Islet precursor cell (in vitro differentiated cells): Measurements from ENCODE around the gene FAM83E.
"Not testable (repeated sequence)": the region's sequence is repeated elsewhere in the genome, so short reads cannot be mapped to it uniquely, and the experiment has no call there.

Experiments
- DNase-seq: peaks from one replicate; pipeline ENCODE4 v3.0.0-alpha.2; 2018

FAM83E gene

GRCh38 chr19:48608798-48609263 is 6.0 kb downstream of the FAM83E start:
- peak; percentile 70 for DNase-seq

GRCh38 chr19:48607359-48607755 is 7.5 kb downstream of the FAM83E start:
- DNase-seq, result no peak

- DNase-seq, result no peak
These were observed 8.2 kb downstream of the FAM83E start, which contains the start of gene SPACA4 for GRCh38 chr19:48606463-48607358. Gene SPACA4, plus strand, starts transcription at chr19:48606742. Its CDS starts 237 bp downstream, at chr19:48606979.

- no peak for DNase-seq
These were observed 11.0 kb downstream of the FAM83E start for GRCh38 chr19:48603850-48604249.

GRCh38 chr19:48603449-48603848 is 11.4 kb downstream of the FAM83E start:
- DNase-seq, result no peak

GRCh38 chr19:48603001-48603400 is 11.9 kb downstream of the FAM83E start:
- DNase-seq, result no peak

- no peak for DNase-seq
These were observed 14.0 kb downstream of the FAM83E start for GRCh38 chr19:48600679-48601417.

- no peak for DNase-seq
These were observed 15.7 kb downstream of the FAM83E start for GRCh38 chr19:48598996-48599700.

GRCh38 chr19:48596679-48597465 is 18.0 kb downstream of the FAM83E start:
- DNase-seq, result no peak

GRCh38 chr19:48596237-48596636 is 18.6 kb downstream of the FAM83E start:
- no peak for DNase-seq

GRCh38 chr19:48595833-48596232 is 19.0 kb downstream of the FAM83E start:
- no peak for DNase-seq

GRCh38 chr19:48595171-48595570 is 19.7 kb downstream of the FAM83E start:
- no peak for DNase-seq

- DNase-seq, result no peak
These were observed 23.9 kb downstream of the FAM83E start for GRCh38 chr19:48591021-48591420.

GRCh38 chr19:48588670-48589401 is 26.0 kb downstream of the FAM83E start:
- DNase-seq, result peak; percentile 97

GRCh38 chr19:48587387-48587786 is 27.5 kb downstream of the FAM83E start:
- no peak for DNase-seq

- no peak for DNase-seq
These were observed 32.7 kb downstream of the FAM83E start for GRCh38 chr19:48582168-48582567.

GRCh38 chr19:48578891-48579290 is 36.0 kb downstream of the FAM83E start:
- no peak for DNase-seq

- DNase-seq, result not testable (repeated sequence)
These were observed 37.0 kb downstream of the FAM83E start for GRCh38 chr19:48577908-48578307.

- no peak for DNase-seq
These were observed 38.8 kb downstream of the FAM83E start for GRCh38 chr19:48575931-48576622.

- DNase-seq, result peak; percentile 93
These were observed 41.7 kb downstream of the FAM83E start for GRCh38 chr19:48573163-48573505.
